ENCODE results near the gene ADAMTSL3.

Gene ADAMTSL3

GRCh38 chr15:83610901-83611685 is 42.8 kb upstream of the ADAMTSL3 start:
- no peak overlapping the region for H3K27ac ChIP-seq (ENCODE audit: poor library complexity, severe bottlenecking)
- DNase-seq (ENCODE audit: low spot score), result no peak
- H3K36me3 ChIP-seq (ENCODE audit: low read depth), result no peaks in the 10 kb centered on the region
- H3K4me1 ChIP-seq (ENCODE audit: insufficient read depth, poor library complexity, severe bottlenecking), result no peaks in the 10 kb centered on the region
- H3K27me3 ChIP-seq (ENCODE audit: insufficient read depth, poor library complexity, severe bottlenecking), result no peaks in the 10 kb centered on the region
- no peaks in the 10 kb centered on the region for H3K9me3 ChIP-seq (ENCODE audit: severe bottlenecking)
- ATAC-seq (ENCODE audit: low read depth), result no peak
- no peak overlapping the region for H3K4me3 ChIP-seq (ENCODE audit: severe bottlenecking)
- TF ChIP-seq CTCF (IDR thresholded peaks at IDR 0.05; ENCODE audit: poor library complexity, severe bottlenecking), result no peak

- Histone ChIP-seq H3K4me3 (ENCODE audit: severe bottlenecking) (no peak overlapping the region), H3K27me3 (ENCODE audit: insufficient read depth, poor library complexity, severe bottlenecking) (no peaks in the 10 kb centered on the region), H3K27ac (ENCODE audit: poor library complexity, severe bottlenecking) (no peak overlapping the region), H3K4me1 (ENCODE audit: insufficient read depth, poor library complexity, severe bottlenecking) (no peaks in the 10 kb centered on the region), H3K36me3 (ENCODE audit: low read depth) (no peaks in the 10 kb centered on the region), H3K9me3 (ENCODE audit: severe bottlenecking) (no peaks in the 10 kb centered on the region)
- no peak for DNase-seq (ENCODE audit: low spot score)
- ATAC-seq (ENCODE audit: low read depth), result no peak
- no peak for TF ChIP-seq CTCF (IDR thresholded peaks at IDR 0.05; ENCODE audit: poor library complexity, severe bottlenecking)
Observed at GRCh38 chr15:83612226-83612625, 41.7 kb upstream of the ADAMTSL3 start.

- Histone ChIP-seq H3K27ac (ENCODE audit: poor library complexity, severe bottlenecking) (no peak overlapping the region), H3K4me3 (ENCODE audit: severe bottlenecking) (no peak overlapping the region), H3K9me3 (ENCODE audit: severe bottlenecking) (no peaks in the 10 kb centered on the region), H3K4me1 (ENCODE audit: insufficient read depth, poor library complexity, severe bottlenecking) (no peaks in the 10 kb centered on the region), H3K36me3 (ENCODE audit: low read depth) (no peaks in the 10 kb centered on the region), H3K27me3 (ENCODE audit: insufficient read depth, poor library complexity, severe bottlenecking) (no peaks in the 10 kb centered on the region)
- TF ChIP-seq CTCF (IDR thresholded peaks at IDR 0.05; ENCODE audit: poor library complexity, severe bottlenecking), result no peak
- DNase-seq (ENCODE audit: low spot score), result no peak
- no peak for ATAC-seq (ENCODE audit: low read depth)
Observed at GRCh38 chr15:83612898-83613635, 40.9 kb upstream of the ADAMTSL3 start.

GRCh38 chr15:83613714-83614113 is 40.2 kb upstream of the ADAMTSL3 start:
- ATAC-seq (ENCODE audit: low read depth) (no peak), DNase-seq (ENCODE audit: low spot score) (no peak)
- Histone ChIP-seq H3K4me1 (ENCODE audit: insufficient read depth, poor library complexity, severe bottlenecking) (no peaks in the 10 kb centered on the region), H3K4me3 (ENCODE audit: severe bottlenecking) (no peak overlapping the region), H3K9me3 (ENCODE audit: severe bottlenecking) (no peaks in the 10 kb centered on the region), H3K27ac (ENCODE audit: poor library complexity, severe bottlenecking) (no peak overlapping the region), H3K27me3 (ENCODE audit: insufficient read depth, poor library complexity, severe bottlenecking) (no peaks in the 10 kb centered on the region), H3K36me3 (ENCODE audit: low read depth) (no peaks in the 10 kb centered on the region)
- no peak for TF ChIP-seq CTCF (IDR thresholded peaks at IDR 0.05; ENCODE audit: poor library complexity, severe bottlenecking)

GRCh38 chr15:83616840-83617239 is 37.1 kb upstream of the ADAMTSL3 start:
- H3K4me3 ChIP-seq (ENCODE audit: severe bottlenecking), result no peak overlapping the region
- TF ChIP-seq CTCF (IDR thresholded peaks at IDR 0.05; ENCODE audit: poor library complexity, severe bottlenecking), result no peak
- H3K9me3 ChIP-seq (ENCODE audit: severe bottlenecking), result no peaks in the 10 kb centered on the region
- ATAC-seq (ENCODE audit: low read depth), result no peak
- no peaks in the 10 kb centered on the region for H3K27me3 ChIP-seq (ENCODE audit: insufficient read depth, poor library complexity, severe bottlenecking)
- no peaks in the 10 kb centered on the region for H3K36me3 ChIP-seq (ENCODE audit: low read depth)
- DNase-seq (ENCODE audit: low spot score), result no peak
- no peaks in the 10 kb centered on the region for H3K4me1 ChIP-seq (ENCODE audit: insufficient read depth, poor library complexity, severe bottlenecking)
- H3K27ac ChIP-seq (ENCODE audit: poor library complexity, severe bottlenecking), result no peak overlapping the region
